LNCaP clone FGC (cell line): ENCODE measurements around the gene DMAC1.

ENCODE experiments used
- DNase-seq: peaks from one replicate; pipeline ENCODE4 v3.0.0-alpha.2; 2011; ENCODE audit warnings: low read depth
- H3K4me3 ChIP-seq: 2 replicates; pipeline ENCODE4 v1.5.1; 2011; ENCODE audit warnings: mild to moderate bottlenecking, low read depth, low read length, control low read depth
- TF ChIP-seq, protein P1 (sequence below): IDR thresholded peaks from 2 replicates; pipeline ENCODE4 v1.5.1; 2012; ENCODE audit warnings: mild to moderate bottlenecking; ENCODE audit not compliant: control insufficient read depth, insufficient read depth; ENCODE audit errors: extremely low read depth

The DMAC1 gene

GRCh38 chr9:7827792-7828191 is 28.2 kb upstream of the DMAC1 start:
- no peak overlapping the region for H3K4me3 ChIP-seq
- TF ChIP-seq, protein P1, sequence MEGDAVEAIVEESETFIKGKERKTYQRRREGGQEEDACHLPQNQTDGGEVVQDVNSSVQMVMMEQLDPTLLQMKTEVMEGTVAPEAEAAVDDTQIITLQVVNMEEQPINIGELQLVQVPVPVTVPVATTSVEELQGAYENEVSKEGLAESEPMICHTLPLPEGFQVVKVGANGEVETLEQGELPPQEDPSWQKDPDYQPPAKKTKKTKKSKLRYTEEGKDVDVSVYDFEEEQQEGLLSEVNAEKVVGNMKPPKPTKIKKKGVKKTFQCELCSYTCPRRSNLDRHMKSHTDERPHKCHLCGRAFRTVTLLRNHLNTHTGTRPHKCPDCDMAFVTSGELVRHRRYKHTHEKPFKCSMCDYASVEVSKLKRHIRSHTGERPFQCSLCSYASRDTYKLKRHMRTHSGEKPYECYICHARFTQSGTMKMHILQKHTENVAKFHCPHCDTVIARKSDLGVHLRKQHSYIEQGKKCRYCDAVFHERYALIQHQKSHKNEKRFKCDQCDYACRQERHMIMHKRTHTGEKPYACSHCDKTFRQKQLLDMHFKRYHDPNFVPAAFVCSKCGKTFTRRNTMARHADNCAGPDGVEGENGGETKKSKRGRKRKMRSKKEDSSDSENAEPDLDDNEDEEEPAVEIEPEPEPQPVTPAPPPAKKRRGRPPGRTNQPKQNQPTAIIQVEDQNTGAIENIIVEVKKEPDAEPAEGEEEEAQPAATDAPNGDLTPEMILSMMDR, result no peak
- DNase-seq, result no peak

- TF ChIP-seq, protein P1, result no peak
- DNase-seq, result no peak
- H3K4me3 ChIP-seq, result no peak overlapping the region
Measured at GRCh38 chr9:7827056-7827455, 27.5 kb upstream of the DMAC1 start.

DNA sequence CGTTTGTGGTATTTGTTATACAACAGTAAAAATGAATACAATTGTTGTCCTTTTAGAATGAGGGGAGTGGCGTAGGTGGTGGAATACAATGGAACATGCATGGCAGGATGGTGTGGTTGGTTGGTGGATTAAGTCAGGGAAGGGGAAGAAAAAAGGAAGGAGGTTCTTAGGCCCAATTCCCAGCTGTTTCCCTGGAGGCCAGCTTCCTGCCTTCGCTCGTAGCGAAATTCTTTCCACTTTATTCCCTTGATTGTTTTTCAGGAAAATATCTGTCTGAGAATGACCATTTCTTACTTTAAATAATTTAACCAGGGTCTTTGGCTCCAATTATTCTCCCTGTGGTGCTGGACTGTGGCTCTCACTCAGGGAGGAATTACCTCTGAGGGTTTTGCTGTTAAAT is 24.1 kb upstream of the DMAC1 start:
- TF ChIP-seq, protein P1, result no peak
- H3K4me3 ChIP-seq, result no peak overlapping the region
- no peak for DNase-seq

- no peak overlapping the region for H3K4me3 ChIP-seq
- TF ChIP-seq, protein P1, result no peak
- DNase-seq, result no peak
Measured at GRCh38 chr9:7819984-7820383, 20.4 kb upstream of the DMAC1 start.

DNA sequence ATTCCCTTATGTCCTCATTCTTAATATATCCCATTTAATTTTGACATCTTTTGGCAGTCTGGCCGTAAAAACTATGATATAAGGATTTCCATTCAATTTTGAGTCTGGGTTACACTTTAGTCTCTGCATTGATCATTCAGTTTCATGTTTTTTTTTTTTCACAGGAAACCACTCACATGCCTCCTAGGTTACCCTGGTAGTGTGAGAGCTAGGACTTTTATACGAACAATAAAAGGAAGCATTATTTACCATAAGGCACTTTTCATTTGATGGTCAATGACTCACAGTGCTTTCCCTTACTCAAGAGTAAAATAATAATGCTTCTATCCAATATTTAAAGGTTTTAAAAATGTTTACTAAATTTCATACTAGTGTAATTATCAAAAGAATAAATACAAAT is 16.4 kb upstream of the DMAC1 start:
- no peak for DNase-seq
- TF ChIP-seq, protein P1, result no peak
- no peak overlapping the region for H3K4me3 ChIP-seq

DNA sequence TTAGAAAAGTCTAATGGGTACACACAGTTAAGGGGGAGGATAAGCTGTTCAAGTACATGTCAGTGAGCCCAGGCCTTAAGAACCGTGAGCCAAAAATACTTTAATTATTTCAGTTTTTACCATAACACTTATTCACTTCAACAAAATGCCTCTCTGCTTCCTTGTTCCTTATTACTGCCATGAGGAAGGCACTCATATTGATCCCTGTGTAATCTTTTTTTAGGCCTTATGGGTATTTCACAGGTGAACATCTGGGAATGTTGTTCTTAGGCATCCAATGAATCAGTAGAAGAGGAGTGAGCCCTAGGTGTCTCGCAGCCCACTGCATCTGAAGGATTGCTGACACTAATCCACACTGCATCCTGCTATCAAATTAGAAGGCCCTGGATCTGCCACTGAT is 13.5 kb upstream of the DMAC1 start:
- no peak for DNase-seq
- TF ChIP-seq, protein P1, result no peak
- no peak overlapping the region for H3K4me3 ChIP-seq

DNA sequence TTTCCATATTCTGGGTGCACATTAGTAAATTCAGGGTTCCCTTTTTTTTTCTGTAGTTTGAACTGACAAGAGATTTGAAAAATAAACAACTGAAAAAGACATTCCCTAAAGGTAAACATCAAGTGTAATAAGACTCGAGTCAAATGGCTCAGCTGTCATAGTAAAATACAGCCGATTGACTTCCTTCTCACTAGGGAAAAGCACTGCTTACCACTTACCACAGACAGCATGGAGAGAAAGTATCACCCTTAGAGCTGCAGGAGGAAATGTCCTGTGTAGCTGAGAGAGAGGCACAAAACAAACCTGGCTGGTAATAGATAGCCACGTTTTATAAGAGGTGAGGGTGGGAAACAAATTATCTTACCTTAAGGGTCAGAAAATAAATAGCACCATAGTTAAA is 12.1 kb upstream of the DMAC1 start:
- DNase-seq, result no peak
- no peak overlapping the region for H3K4me3 ChIP-seq
- TF ChIP-seq, protein P1, result no peak
